ENCODE data around the gene STMN3.
A peak's percentile ranks its signal among the peaks of the same experiment; 100 is the strongest.
"Not testable (repeated sequence)": the region's sequence is repeated elsewhere in the genome, so short reads cannot be mapped to it uniquely, and the experiment has no call there.

STMN3 gene

DNA sequence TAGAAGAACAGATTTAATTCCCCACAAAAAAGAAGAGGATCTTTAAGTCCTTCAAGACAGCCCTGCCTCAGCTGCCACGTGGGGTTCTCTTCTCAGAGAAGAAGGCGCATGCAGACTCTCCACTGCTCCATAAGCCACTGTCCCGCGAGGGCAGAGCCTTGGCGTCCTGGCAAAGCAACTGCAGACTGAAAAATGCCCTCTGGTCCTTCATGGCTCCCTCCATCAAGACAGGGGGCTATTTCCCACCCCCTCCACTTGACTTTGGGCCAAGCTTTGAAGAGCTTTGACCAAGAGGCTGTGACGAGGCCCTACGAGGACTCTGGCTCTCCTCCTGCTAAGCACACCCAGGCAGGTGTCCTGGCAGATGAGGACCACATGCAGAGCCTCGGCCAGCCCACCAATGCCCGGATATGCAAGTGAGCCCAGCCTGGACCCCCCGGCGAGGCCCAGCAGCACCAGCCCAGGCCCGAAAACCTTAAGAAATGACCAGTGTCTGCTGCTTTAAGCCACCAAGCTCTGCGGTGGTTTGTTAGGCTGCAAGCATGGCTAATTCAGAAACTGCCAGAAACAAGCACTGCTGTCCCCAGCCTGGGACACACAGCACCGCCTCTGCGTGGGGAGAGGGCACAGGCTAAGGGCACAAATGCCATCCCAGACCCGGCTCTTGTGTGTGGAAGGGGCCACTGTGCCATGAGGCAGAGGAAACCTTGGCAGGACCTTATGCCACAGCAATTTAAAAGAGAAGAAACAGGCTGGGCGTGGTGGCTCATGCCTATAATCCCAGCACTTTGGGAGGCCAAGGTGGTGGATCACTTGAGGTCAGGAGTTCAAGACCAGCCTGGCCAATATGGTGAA lies 42.4 kb downstream of the STMN3 start:
- Mint-ChIP-seq H3K27ac (no peak overlapping the region), H3K27me3 (no peaks in the 10 kb centered on the region), H3K4me3 (no peak overlapping the region), H3K4me1 (ENCODE audit: low read depth in 2 of 2) (peaks cover 3 to 8% of the 10 kb centered on the region in 2 donors), H3K9me3 (no peaks in the 10 kb centered on the region), H3K36me3 (ENCODE audit: insufficient read depth) (peaks cover 14% of the 10 kb centered on the region)
- DNase-seq (no peak), ATAC-seq (replicated peaks) (no peak)

DNA sequence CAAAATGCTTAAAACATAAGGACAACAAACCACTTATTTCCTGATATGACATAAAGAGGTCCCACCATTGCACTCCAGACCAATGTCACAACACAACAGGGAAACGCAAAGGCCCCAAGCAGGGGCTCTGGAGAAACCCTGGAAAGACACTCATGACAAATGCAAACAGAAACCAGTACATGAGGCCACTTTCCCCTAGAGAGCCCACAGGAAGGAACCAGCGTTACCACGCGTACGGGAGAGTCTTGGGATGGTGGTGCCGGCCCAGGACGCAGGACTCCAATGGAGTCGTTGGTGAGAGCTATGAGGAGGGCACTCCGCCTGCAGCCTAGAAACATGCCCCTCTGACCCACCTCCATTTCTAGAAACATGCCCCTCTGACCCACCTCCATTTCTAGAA lies 46.5 kb downstream of the STMN3 start:
- peaks cover 26% of the 10 kb centered on the region for H3K36me3 Mint-ChIP-seq (ENCODE audit: insufficient read depth)

DNA sequence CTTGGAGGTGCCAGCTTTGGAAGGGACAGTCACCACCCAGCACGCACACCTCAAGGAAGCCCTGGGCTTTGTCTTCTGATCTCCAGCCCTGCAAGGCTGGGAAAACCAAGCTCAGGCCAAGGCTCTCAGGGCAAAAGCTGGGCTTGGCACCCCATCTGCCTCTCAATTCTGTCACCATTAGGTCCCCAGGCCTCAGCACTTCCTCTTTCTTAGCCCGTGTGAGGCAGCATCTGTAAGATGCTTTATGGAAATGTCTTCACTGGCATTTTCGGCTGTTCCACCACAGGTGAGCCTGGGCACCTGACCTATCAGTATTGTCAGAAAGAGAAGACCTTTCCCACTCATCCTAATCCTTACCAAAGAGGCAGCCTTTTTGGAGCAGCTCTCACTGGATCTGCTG lies 50.9 kb downstream of the STMN3 start:
- peaks cover 8 to 11% of the 10 kb centered on the region in 2 donors for H3K4me1 Mint-ChIP-seq (ENCODE audit: low read depth in 2 of 2)
- H3K27ac Mint-ChIP-seq, result peak overlapping the region in 1 of 2 donors; percentile 75
- no peaks in the 10 kb centered on the region for H3K9me3 Mint-ChIP-seq
- H3K27me3 Mint-ChIP-seq, result no peaks in the 10 kb centered on the region
- peaks cover 36% of the 10 kb centered on the region for H3K36me3 Mint-ChIP-seq (ENCODE audit: insufficient read depth)
- no peak for DNase-seq
- no peak overlapping the region for H3K4me3 Mint-ChIP-seq
- ATAC-seq (replicated peaks), result peak; percentile 7

More for the DNA sequence above, 46.5 kb downstream of the STMN3 start:
- Mint-ChIP-seq H3K9me3 (no peaks in the 10 kb centered on the region), H3K27me3 (no peaks in the 10 kb centered on the region), H3K4me1 (ENCODE audit: low read depth in 2 of 2) (peaks cover 4 to 5% of the 10 kb centered on the region in 2 donors), H3K27ac (no peak overlapping the region), H3K4me3 (no peak overlapping the region)
- DNase-seq, result no peak
- ATAC-seq (replicated peaks), result no peak

DNA sequence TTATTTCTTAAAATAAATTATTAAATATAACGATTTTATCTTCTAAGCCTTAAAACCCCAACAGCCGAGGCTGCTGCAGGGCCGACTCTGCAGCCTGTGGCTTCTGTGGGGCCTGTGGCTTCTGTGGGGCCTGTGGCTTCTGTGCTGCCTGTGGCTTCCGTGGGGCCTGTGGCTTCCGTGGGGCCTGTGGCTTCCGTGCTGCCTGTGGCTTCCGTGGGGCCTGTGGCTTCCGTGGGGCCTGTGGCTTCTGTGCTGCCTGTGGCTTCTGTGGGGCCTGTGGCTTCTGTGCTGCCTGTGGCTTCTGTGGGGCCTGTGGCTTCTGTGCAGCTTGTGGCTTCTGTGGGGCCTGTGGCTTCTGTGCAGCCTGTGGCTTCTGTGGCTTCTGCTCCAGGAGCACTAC lies 51.5 kb downstream of the STMN3 start:
- H3K27ac Mint-ChIP-seq, result peak overlapping the region in 1 of 2 donors; percentile 75
- H3K36me3 Mint-ChIP-seq (ENCODE audit: insufficient read depth), result peaks cover 41% of the 10 kb centered on the region
- ATAC-seq (replicated peaks); H3K9me3 Mint-ChIP-seq; H3K4me3 Mint-ChIP-seq; H3K27me3 Mint-ChIP-seq: not testable (repeated sequence)
- peak; percentile 16 to 43 (median 33) for DNase-seq
- H3K4me1 Mint-ChIP-seq (ENCODE audit: low read depth in 2 of 2), result peaks cover 7 to 11% of the 10 kb centered on the region in 2 donors

DNA sequence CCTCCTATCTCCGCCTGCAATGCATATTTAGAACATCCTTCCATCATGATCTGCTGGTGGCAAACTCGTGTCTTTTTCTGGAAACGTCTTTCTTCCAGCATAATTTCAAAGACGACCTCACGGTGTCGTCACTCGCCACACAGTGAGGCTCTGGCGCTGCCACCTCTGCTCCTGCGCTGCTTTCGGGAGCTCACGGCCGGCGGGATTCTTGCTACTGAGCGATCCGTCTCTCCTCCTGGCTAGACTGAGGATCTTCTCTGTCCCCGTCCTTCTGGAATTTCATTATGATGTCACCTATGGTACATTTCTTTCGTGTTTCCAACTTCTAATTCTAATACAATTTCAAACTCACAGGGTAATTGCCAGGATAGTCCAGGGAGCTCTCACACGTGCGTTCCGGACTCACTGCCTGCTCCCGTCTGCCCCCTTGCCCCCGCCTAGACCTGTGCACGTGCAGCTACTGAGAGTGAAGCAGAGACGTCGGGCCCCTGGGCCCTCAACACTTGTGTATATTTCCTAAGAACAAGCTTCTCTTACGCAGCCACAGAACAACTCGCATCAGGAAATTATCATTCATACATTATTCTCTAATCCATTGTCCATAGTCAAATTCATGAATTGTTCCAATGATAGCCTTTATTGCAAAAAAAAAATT lies 53.7 kb downstream of the STMN3 start:
- no peak overlapping the region for H3K27ac Mint-ChIP-seq
- no peaks in the 10 kb centered on the region for H3K9me3 Mint-ChIP-seq
- H3K4me1 Mint-ChIP-seq (ENCODE audit: low read depth in 2 of 2), result peaks cover 4 to 11% of the 10 kb centered on the region in 2 donors
- no peak for DNase-seq
- no peak overlapping the region for H3K4me3 Mint-ChIP-seq
- H3K27me3 Mint-ChIP-seq, result no peaks in the 10 kb centered on the region
- peaks cover 42% of the 10 kb centered on the region for H3K36me3 Mint-ChIP-seq (ENCODE audit: insufficient read depth)
- no peak for ATAC-seq (replicated peaks)

DNA sequence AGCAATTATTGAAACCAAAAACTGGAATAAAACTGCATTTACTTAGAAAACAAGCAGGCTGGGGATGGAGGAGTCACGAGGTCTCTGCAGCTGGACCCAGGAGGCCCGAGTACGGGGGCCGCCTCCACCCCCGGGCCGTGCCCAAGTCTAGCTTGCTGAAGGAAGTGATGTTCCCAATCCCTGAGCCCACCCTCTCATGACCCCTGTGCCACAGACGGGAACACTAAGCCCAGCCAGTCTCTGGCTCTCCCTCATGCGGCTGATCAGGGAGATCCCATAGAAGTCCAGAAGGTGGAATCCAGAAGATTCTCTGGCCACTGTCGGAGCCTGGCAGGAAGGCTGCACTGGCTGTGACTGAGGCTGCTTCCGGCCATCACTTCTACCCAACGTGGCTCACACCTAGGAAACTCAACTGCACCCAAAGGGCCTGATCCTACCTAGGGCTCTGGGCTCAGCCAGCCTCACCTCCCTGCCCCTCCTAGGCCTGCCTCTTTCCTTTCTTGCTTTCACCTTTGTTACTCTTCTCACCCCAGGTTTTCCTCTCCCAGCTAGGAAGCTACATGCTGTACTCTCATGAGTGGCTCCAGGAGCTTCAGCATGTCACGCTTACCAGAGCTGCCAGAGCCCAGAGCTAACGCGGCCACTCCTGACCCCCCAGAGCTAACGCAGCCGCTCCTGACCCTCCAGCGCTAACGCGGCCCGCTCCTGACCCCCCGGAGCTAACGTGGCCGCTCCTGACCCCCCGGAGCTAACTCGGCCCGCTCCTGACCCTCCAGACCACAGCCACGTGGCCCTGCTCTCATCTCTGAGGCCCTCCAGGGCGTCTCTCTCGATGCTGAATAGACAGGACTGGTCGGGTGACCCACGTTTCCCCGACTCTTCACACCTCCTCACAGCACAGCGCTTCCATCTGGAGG lies 54.5 kb downstream of the STMN3 start:
- H3K36me3 Mint-ChIP-seq (ENCODE audit: insufficient read depth), result peaks cover 36% of the 10 kb centered on the region
- DNase-seq, result no peak
- ATAC-seq (replicated peaks), result no peak
- peaks cover 4 to 11% of the 10 kb centered on the region in 2 donors for H3K4me1 Mint-ChIP-seq (ENCODE audit: low read depth in 2 of 2)
- H3K27ac Mint-ChIP-seq, result no peak overlapping the region
- no peaks in the 10 kb centered on the region for H3K9me3 Mint-ChIP-seq
- no peak overlapping the region for H3K4me3 Mint-ChIP-seq
- no peaks in the 10 kb centered on the region for H3K27me3 Mint-ChIP-seq

DNA sequence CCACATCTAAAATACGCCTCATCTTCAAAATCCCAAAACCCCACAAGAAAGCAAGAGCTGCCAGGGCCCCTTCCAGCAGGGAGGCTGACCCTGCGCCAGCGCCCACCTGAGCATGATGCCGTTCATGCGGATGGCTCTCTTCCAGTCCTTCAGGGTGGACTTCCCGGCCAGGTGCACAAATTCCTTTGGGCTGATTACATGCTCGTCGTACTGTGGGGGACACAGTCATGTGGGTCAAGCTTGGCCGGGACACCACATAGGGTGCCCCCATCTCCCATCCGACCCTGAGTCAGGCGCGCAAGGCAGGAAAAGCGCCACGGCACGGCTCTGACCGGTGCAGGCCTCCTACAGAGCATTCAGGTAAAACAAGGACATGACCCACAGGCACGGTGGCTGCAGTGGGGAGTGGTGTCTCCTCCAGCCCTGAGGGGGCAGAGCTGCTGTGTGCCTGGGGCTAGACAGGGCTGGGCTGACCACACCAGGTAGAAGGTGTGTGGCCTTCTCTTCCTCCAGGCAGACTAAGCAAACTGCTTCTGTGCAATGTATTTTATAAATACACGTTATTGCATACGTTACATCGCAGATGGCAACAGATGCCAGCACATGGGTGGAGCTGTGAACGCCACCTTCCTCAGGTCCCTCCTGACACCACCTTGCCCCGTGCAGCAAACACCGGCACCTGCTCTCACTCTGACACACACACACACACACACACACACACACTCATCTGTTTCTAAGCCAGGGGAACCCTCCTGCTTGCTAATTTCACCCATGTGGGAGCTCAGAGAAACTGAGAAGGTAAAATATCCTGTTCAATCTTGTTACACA lies 55.4 kb downstream of the STMN3 start:
- Mint-ChIP-seq H3K4me1 (ENCODE audit: low read depth in 2 of 2) (peaks cover 4 to 9% of the 10 kb centered on the region in 2 donors), H3K27me3 (no peaks in the 10 kb centered on the region), H3K4me3 (no peak overlapping the region), H3K36me3 (ENCODE audit: insufficient read depth) (peaks cover 39% of the 10 kb centered on the region), H3K9me3 (no peaks in the 10 kb centered on the region), H3K27ac (no peak overlapping the region)
- no peak for ATAC-seq (replicated peaks)
- DNase-seq, result no peak

DNA sequence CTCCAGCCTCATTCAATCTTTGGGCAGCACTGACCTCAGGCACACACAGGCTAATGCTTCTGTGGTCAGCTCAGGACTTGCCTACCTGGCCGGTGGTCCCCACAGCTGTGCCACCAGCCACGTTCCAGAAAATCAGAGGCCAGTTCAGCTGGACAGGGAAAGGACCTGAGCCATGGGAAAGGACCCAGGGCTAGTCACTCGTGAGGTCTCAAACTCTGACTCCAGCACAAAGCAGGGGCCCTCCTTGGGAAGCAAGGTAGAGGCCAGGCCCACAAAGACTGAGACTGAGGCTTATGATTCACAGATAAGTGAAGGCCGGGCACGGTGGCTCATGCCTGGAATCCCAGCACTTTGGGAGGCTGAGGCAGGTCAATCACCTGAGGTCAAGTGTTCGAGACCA lies 56.8 kb downstream of the STMN3 start:
- no peaks in the 10 kb centered on the region for H3K9me3 Mint-ChIP-seq
- no peak overlapping the region for H3K27ac Mint-ChIP-seq
- H3K36me3 Mint-ChIP-seq (ENCODE audit: insufficient read depth), result peaks cover 33% of the 10 kb centered on the region
- no peak for DNase-seq
- no peak for ATAC-seq (replicated peaks)
- no peak overlapping the region for H3K4me3 Mint-ChIP-seq
- peaks cover 4 to 6% of the 10 kb centered on the region in 2 donors for H3K4me1 Mint-ChIP-seq (ENCODE audit: low read depth in 2 of 2)
- H3K27me3 Mint-ChIP-seq, result no peaks in the 10 kb centered on the region

DNA sequence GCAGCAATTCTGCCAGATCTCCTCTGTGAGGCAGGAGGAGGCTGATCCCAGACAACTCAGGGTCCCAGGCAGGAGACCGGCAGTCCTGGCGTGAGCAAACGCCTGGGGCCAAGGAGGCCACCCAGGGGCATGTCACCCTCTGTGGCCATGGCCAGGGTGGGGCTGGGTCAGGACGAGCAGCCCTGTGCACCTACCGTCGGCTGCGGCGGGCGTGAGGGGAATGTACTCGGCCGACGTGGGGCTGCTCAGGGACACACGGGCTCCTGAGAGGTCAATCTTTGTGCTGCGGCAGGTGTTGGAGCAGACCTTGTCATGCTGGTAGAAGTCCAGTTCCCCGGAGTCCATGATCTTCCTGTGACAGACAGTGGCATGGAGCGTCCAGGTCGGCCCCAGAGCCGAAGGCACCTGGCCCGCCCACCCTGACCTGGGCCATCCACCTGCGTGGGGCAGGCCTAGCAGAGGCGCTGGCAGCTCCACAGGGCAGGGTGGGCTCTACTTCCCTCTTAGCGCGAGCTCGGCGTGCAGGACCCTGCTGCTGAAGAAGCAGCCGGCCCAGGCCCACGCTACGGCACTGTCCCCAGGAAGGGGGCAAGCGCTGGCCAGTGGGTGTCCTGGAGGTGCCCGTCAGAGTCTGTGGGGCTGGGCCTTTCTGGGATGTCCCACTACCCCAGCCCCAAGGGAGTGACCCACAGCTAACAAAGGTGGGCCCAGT lies 57.7 kb downstream of the STMN3 start:
- ATAC-seq (replicated peaks) (no peak), DNase-seq (no peak)
- H3K4me3 Mint-ChIP-seq, result no peak overlapping the region
- peaks cover 38% of the 10 kb centered on the region for H3K36me3 Mint-ChIP-seq (ENCODE audit: insufficient read depth)
- peaks cover 0 to 6% of the 10 kb centered on the region in 2 donors for H3K4me1 Mint-ChIP-seq (ENCODE audit: low read depth in 2 of 2)
- no peaks in the 10 kb centered on the region for H3K27me3 Mint-ChIP-seq
- H3K9me3 Mint-ChIP-seq, result no peaks in the 10 kb centered on the region
- H3K27ac Mint-ChIP-seq, result no peak overlapping the region

DNA sequence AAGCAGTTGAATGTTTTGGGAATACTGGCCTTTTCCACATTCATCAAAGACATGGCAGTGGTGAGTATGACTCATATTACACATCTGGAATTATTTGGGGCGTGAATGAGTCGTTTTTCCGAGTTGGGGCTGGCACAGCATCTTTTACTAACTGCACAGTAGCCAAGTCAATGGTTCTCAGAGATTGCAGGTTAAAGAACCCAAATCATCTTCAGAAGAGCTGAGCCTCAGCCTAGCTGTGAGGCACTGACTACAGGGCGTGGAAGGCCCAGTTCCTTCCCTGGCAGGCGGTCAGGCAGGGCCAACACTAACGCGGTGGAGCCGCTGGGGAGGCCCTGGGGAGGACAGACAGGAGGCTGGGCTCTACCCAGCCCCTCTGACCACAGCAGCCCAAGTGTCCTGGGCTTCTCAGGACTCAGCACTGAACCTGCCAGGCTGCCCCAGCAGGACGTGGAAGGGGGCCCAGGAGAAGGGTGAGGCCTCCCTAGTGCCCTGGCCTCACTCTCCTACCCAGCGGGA lies 59.1 kb downstream of the STMN3 start:
- Mint-ChIP-seq H3K27ac (no peak overlapping the region), H3K4me1 (ENCODE audit: low read depth in 2 of 2) (peaks cover 0 to under 1% of the 10 kb centered on the region in 2 donors), H3K27me3 (no peaks in the 10 kb centered on the region), H3K36me3 (ENCODE audit: insufficient read depth) (peaks cover 39% of the 10 kb centered on the region), H3K9me3 (no peaks in the 10 kb centered on the region), H3K4me3 (no peak overlapping the region)
- ATAC-seq (replicated peaks) (no peak), DNase-seq (no peak)

DNA sequence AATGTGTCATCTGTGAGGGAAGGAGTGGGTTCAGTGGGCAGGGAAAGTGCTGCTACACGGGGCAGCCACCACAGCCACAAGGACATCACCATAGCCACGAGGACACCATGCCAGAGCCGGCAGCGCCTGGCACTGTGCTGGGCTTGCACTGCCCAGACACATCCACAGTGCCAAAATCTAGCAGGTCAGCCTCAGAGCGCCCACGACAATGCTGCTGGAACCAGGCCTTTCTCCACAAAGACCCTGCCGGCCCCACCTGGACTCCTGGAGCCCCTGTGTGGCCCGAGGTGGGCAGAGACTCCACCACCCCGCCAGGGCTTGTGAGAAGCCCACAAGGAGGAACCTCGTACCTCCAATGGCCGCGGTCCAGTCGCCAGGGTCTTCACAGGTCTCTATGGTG lies 60.6 kb downstream of the STMN3 start:
- H3K4me1 Mint-ChIP-seq (ENCODE audit: low read depth in 2 of 2), result peaks cover 0 to 1% of the 10 kb centered on the region in 2 donors
- no peaks in the 10 kb centered on the region for H3K27me3 Mint-ChIP-seq

DNA sequence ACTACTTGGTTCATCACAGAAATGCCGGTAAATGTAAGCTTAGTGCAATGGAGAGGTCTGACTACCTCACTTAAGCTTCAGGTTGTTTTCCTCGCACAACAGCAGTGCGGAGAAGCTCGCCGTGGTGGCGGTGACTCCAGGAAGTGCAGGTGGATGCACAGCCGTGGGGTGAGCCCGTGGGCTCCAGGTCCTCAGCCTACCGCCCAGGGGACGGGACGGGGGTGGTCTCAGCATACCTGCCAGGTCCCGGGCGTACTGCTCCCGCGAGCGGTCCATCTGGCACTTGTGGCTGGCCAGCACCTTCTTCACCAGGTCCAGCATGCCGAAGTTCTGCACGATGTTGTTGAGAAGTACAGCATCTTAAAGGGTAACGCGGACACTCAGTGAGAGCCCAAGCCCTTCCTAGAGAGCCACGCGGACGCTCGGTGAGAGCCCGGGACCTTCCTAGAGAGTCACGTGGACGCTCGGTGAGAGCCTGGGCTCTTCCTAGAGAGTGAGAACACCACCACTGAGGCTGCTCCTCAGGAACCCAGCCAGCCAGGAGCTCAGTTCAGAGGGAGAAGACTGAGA lies 61.4 kb downstream of the STMN3 start:
- ATAC-seq (replicated peaks) (no peak), DNase-seq (no peak)
- H3K4me3 Mint-ChIP-seq, result no peak overlapping the region
- H3K36me3 Mint-ChIP-seq (ENCODE audit: insufficient read depth), result peaks cover 38% of the 10 kb centered on the region
- H3K9me3 Mint-ChIP-seq, result no peaks in the 10 kb centered on the region
- no peak overlapping the region for H3K27ac Mint-ChIP-seq
- peaks cover 0 to 1% of the 10 kb centered on the region in 2 donors for H3K4me1 Mint-ChIP-seq (ENCODE audit: low read depth in 2 of 2)
- no peaks in the 10 kb centered on the region for H3K27me3 Mint-ChIP-seq

More for the DNA sequence above, 60.6 kb downstream of the STMN3 start:
- H3K9me3 Mint-ChIP-seq, result no peaks in the 10 kb centered on the region
- no peak overlapping the region for H3K27ac Mint-ChIP-seq
- peaks cover 39% of the 10 kb centered on the region for H3K36me3 Mint-ChIP-seq (ENCODE audit: insufficient read depth)
- DNase-seq (no peak), ATAC-seq (replicated peaks) (no peak)
- H3K4me3 Mint-ChIP-seq, result no peak overlapping the region
